ENCODE data around the gene IL13RA1.
"Not testable (repeated sequence)": the region's sequence is repeated elsewhere in the genome, so short reads cannot be mapped to it uniquely, and the experiment has no call there.

DNA sequence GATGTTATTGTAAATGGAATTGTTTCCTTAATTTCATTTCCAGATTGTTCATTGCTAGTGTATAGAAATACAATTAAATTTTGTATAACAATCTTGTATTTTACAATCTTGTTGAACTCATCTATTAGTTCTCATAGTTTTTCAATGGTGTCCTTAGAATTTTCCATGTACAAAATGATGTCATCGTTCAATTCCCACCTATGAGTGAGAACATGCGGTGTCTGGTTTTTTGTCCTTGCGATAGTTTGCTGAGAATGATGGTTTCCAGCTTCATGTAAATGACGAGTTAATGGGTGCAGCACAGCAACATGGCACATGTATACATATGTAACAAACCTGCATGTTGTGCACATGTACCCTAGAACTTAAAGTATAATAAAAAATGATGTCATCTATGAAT is 89.9 kb downstream of the IL13RA1 start:
- not testable (repeated sequence) for TF ChIP-seq EZH2 (IDR thresholded peaks at IDR 0.05; ENCODE audit: borderline replicate concordance, control insufficient read depth, low read depth, low read length); RFX5 (IDR thresholded peaks at IDR 0.05; ENCODE audit: low read depth, low read length); CHD2 (IDR thresholded peaks at IDR 0.05; ENCODE audit: borderline replicate concordance, low read depth, low read length); NBN (IDR thresholded peaks at IDR 0.05); BHLHE40 (IDR thresholded peaks at IDR 0.05; ENCODE audit: borderline replicate concordance in 1 of 2, low read depth in 2 of 2, low read length in 1 of 2); CHD4 (IDR thresholded peaks at IDR 0.05)
- TF ChIP-seq, protein P1, sequence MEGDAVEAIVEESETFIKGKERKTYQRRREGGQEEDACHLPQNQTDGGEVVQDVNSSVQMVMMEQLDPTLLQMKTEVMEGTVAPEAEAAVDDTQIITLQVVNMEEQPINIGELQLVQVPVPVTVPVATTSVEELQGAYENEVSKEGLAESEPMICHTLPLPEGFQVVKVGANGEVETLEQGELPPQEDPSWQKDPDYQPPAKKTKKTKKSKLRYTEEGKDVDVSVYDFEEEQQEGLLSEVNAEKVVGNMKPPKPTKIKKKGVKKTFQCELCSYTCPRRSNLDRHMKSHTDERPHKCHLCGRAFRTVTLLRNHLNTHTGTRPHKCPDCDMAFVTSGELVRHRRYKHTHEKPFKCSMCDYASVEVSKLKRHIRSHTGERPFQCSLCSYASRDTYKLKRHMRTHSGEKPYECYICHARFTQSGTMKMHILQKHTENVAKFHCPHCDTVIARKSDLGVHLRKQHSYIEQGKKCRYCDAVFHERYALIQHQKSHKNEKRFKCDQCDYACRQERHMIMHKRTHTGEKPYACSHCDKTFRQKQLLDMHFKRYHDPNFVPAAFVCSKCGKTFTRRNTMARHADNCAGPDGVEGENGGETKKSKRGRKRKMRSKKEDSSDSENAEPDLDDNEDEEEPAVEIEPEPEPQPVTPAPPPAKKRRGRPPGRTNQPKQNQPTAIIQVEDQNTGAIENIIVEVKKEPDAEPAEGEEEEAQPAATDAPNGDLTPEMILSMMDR (IDR thresholded peaks at IDR 0.05 in 2 of 3, conservative IDR thresholded peaks at IDR 0.05 in 1 of 3; ENCODE audit: control insufficient read depth in 2 of 3, extremely low read depth in 1 of 3, insufficient read depth in 1 of 3, low read depth in 3 of 3, low read length in 3 of 3), result not testable (repeated sequence)
